MM.1S (cell line): Measurements from ENCODE around the gene NFKB1.

Source experiments
- EZH2 ChIP-seq: fragments of 300-600 bp; sonication (generic); optimal IDR thresholded peaks from 2 replicates; pipeline ENCODE3; 2017; ENCODE audit warnings: low read depth, mild to moderate bottlenecking, antibody characterized with exemption, low read length, mixed read lengths
- TF ChIP-seq, protein P1 (sequence below): fragments of 300-600 bp; sonication (generic); IDR thresholded peaks from 2 replicates; pipeline ENCODE4 v1.5.1; 2016; ENCODE audit warnings: antibody characterized with exemption, low read length, mixed read lengths

DNA sequence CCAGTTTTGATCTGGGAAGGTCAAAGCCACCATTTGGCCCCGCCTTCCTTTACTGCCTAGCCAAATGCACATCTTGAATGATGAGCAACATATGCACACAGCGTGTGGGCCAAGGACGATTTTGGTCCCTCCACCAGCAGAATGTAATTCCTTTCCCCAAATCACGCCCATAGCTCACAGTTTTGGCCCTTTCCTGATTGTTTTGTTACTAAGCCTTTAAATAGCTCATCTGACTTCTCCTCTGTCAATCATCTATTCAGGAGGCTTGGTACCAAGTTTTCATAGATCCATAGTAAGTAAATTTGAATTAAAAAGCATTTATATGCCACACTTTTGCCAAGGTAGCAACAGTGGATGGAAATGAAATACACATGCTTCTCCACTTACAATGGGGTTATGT, 123.3 kb downstream of the NFKB1 start:
- TF ChIP-seq, protein P1, sequence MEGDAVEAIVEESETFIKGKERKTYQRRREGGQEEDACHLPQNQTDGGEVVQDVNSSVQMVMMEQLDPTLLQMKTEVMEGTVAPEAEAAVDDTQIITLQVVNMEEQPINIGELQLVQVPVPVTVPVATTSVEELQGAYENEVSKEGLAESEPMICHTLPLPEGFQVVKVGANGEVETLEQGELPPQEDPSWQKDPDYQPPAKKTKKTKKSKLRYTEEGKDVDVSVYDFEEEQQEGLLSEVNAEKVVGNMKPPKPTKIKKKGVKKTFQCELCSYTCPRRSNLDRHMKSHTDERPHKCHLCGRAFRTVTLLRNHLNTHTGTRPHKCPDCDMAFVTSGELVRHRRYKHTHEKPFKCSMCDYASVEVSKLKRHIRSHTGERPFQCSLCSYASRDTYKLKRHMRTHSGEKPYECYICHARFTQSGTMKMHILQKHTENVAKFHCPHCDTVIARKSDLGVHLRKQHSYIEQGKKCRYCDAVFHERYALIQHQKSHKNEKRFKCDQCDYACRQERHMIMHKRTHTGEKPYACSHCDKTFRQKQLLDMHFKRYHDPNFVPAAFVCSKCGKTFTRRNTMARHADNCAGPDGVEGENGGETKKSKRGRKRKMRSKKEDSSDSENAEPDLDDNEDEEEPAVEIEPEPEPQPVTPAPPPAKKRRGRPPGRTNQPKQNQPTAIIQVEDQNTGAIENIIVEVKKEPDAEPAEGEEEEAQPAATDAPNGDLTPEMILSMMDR = no peak
- TF ChIP-seq EZH2 = no peak
